GM21529 (cell line): ENCODE results near the gene CD248.
"Not testable (repeated sequence)": the region's sequence is repeated elsewhere in the genome, so short reads cannot be mapped to it uniquely, and the experiment has no call there.

Experiments
- ATAC-seq: cut with Tn5 transposase; IDR thresholded peaks from one replicate; pipeline ENCODE4 v1.9.1; 2021; ENCODE audit not compliant: unreplicated experiment

CD248 gene, protein sequence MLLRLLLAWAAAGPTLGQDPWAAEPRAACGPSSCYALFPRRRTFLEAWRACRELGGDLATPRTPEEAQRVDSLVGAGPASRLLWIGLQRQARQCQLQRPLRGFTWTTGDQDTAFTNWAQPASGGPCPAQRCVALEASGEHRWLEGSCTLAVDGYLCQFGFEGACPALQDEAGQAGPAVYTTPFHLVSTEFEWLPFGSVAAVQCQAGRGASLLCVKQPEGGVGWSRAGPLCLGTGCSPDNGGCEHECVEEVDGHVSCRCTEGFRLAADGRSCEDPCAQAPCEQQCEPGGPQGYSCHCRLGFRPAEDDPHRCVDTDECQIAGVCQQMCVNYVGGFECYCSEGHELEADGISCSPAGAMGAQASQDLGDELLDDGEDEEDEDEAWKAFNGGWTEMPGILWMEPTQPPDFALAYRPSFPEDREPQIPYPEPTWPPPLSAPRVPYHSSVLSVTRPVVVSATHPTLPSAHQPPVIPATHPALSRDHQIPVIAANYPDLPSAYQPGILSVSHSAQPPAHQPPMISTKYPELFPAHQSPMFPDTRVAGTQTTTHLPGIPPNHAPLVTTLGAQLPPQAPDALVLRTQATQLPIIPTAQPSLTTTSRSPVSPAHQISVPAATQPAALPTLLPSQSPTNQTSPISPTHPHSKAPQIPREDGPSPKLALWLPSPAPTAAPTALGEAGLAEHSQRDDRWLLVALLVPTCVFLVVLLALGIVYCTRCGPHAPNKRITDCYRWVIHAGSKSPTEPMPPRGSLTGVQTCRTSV

DNA sequence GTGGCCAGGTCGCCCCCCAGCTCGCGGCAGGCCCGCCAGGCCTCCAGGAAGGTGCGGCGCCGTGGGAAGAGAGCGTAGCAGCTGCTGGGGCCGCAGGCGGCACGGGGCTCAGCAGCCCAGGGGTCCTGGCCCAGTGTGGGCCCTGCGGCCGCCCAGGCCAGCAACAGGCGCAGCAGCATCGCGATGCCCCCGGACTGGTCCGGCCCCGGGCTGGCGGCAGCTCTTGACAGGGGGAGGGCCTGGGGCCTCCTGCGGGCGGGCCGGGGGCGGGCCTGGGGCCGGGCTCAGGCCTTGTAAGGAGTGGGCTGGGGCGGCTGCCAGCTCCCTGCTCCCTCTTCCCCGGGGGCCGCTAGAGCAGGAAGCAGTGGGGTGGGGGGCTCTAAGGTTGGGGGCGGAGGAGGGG is at the start of gene CD248:
TSS of gene CD248 (minus strand) at position 196 of the 403 bp plus-strand sequence. CDS start at position 179, 17 bp downstream.
- ATAC-seq: no peak

- no peak for ATAC-seq
These were observed 49.1 kb upstream of the CD248 start for GRCh38 chr11:66365711-66366619.

DNA sequence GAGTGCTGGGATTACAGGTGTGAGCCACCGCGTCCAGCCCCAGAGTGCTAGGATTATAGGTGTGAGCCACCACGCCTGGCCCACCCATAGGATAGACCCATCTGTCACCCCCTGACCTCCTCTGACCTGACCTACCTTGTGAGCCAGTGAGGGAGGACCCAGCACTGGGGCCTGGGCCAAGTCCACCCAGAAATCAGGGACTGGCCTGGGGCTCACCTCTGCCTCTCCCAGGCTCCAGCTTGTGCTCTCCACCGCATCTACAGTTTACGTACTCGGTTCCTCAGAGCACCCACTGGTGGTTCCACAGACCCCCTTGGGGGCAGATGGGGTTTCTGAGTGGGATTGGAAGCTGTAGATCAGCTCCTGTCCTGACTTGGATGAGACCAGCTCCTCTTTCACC is 48.3 kb upstream of the CD248 start:
- ATAC-seq: no peak

GRCh38 chr11:66363805-66364535 is 47.1 kb upstream of the CD248 start:
- ATAC-seq: no peak

- no peak for ATAC-seq
These were observed 46.4 kb upstream of the CD248 start for GRCh38 chr11:66363187-66363601.

DNA sequence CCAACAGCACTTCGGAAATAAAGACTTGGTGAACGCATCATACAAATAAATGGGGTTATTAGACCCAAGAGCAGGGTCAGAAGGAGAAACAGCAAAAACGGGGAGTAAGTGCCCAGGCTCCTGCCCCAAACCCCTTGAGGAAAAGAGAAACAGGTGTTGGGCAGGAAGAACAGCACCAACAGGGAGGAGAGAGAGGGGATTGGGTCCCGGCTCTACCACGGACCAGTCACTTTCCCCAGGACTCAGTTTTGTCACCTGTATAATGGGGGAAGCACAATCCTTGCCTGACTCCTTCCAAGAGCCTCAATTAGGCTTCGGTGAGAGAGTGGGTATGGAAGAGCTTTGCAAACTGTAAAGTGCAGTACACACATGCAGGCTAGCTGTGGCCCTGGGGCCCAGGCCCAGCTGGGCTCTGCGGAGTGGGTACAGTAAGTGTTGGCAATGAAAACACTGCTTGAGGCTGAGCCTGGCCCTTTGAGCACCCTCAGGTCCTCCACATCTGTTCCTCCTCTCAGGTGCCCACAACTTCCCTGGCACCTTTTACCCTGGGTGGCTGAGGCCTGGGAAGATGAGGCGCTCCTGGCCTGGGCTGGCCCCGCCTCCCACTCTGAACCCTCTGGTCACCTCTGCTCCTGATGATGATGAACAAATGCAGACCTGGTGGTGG is 45.8 kb upstream of the CD248 start:
- no peak for ATAC-seq

DNA sequence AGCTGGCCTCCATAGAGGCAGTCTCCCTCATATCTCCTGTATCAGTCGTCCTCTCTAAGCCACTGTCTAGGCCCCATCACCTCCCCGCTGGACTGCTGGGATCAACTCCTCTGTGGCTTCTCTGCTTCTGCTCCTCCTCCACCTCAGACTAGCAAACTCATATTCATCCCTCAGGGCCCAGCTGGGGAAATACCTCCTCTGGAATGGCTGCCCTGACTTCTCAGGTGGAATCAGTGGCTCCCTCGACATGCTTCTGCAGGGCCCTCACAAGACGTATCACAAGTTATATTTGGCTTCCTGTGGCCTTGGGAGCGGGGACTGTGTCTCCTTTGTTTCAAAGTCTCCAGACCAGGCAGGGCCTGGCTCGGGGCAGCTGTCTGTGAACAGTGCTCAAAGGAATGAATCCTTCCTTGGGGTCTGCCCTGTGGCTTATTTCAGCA is 44.7 kb upstream of the CD248 start:
- ATAC-seq: no peak

GRCh38 chr11:66360406-66361073 is 43.7 kb upstream of the CD248 start:
- ATAC-seq: no peak

- no peak for ATAC-seq
These were observed 42.8 kb upstream of the CD248 start for GRCh38 chr11:66359662-66360087.

DNA sequence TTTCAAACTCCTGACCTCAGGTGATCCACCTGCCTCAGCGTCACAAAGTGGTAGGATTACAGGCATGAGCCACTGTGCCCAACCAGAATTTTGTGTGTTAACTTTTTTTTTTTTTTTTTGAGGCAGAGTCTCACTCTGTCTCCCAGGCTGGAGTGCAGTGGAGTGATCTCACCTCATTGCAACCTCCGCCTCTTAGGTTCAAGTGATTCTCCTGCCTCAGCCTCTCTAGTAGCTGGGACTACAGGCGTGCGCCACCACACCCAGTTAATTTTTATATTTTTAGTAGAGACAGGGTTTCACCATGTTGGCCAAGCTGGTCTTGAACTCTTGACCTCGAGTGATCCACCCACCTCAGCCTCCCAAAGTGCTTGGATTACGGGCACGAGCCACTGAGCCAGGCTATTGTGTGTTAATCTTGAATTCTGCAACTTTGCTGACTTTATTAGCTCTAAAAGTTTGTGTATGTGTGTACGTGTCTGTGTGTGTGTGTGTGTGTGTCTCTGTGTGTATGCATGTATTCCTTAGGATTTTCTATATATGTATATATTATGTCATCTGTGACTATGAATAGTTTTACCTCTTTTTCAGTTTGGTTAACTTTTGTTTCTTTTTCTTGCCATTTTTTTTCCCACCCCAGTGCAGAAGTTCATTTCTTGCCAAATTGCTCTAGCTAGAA is 33.9 kb upstream of the CD248 start:
- not testable (repeated sequence) for ATAC-seq

- ATAC-seq: no peak
These were observed 32.2 kb upstream of the CD248 start for GRCh38 chr11:66349084-66349386.

DNA sequence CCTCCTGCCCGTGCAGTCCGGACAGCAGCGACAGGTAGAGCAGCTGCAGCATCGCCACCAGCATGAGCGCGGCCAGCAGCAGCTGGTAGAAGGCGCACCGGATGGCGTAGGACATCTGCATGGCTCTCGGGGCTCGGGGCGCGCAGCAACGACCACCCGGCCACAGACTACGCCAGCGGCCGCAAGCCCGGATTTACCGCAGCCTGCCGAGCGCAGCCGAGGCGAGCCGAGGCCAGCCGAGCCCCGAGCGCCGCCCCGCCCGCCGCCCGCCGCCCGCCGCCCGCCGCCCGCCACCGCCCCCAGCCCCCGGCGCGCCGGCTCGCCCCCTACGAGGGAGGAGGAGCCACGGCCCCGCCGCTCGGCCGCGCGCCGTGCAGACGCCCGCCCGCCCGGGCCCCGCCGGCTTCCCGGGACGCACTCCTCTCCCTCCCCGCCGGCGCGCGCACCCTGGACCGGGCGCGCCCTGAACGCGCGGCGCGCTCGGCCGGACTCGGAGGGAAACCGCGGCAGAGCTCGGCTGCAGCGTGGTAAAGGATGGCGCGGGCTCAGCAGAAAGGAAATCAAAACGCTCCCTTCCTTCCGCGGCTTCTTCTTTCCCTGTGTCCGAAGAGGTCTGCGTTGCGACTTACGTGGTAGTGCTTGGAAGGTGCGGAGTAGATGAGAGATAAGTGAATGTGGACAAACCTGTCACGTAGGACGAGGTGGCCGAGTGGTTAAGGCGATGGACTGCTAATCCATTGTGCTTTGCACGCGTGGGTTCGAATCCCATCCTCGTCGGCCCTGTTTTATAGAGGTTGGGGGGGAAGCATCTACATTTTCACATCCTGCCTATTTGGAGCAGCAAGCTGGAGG is 30.8 kb upstream of the CD248 start, which contains the start of gene B4GAT1:
TSS of gene B4GAT1 (minus strand) at position 205 of the 852 bp plus-strand sequence. CDS start at position 121, 84 bp downstream.
- peak; percentile 36 for ATAC-seq

DNA sequence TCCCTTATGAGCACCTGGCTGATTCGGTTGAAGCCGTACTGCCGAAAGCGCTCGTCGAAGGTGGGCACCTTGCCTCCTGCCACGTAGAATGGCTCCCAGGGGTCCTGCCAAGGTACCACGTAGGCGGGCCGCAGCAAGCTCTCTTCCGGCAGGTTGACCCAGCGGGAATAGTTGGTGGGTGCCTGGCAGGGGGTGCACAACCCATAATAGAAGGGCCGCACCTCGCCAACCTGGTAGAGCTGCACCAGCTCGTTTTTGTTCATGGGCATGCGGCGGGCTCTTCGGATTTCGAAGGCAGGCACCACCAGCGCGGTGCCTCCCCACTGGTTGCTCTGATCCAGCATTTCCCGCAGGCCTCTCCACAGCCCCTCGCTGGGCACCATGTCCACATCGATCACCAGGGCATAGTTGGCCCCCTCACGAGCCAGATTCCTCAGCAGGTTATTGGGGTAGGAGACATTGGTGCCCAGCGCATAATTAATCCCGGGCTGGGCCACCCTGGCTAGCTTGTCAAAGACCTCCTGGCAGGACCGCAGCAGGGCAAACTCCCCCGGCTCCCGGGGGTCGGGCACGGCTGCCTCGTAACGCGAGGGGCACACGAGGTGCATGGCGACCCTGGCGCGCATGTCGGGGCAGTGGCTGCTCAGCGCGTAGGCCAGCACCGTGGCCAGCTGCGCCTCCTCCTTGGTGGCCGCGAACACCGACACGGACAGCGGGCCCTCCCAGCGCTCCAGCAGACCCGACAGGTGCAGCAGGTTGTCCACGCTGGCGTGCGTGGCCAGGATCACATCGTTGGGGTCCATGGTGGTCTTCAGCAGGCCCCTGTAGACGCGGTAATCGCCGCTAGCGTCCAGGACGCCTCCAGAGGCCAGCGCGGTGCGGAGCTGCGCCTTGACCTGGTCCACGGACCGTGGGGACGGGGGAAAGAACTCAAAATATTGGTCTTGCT is 29.9 kb upstream of the CD248 start:
- no peak for ATAC-seq

DNA sequence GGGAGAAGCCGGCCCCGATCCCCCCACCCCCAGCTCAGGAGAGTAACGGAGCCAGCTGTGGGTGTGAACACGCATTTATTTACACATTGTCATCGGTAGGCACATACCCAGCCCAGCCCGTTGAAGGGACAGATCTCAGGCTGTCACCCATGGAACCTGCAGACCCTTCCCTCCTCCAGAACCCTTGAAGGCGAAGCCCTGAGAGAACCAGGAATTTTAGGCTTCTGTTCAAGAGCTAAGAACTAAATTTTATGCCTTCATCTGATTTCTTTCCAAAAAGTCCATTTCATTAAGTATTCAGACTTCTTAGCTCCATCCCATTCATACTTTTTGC is 28.4 kb upstream of the CD248 start:
- no peak for ATAC-seq

DNA sequence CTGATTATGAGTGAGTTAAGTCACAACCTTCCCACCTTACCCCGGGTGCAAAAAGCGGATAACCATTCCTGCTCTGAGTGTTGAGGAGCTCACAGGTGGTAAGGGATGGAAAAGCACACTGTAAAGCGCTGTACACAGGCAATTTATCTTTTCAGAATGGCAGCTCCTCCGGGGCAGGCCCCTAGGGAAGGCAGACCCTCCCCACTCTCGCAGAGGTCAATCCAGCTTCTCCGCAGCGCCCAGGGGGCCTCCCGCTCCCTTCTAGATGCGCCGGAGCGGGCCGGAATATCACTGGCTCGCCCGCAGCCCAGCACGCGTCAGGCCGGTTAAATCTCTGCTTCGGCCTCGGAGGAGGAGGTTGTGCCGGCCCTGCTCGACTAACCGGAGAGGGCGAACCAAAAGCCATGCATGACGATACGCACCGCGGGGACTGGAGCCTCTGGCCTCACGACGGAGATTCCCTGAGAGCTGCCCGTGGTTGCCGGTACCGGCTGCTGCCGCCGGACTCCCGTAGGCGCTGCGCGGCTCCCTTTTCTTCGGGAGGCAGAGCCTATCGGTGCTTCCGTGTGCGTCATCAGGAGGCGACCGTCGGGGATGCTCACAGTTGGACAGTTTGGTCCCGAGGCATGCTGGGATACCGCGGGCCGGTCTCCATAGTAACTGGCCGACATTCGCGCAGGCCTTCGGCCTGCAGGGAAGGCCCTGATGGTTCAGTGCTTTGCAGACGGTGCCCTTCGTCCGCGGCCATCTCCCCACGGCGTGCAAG is 27.9 kb upstream of the CD248 start, which contains the start of gene BRMS1:
TSS of gene BRMS1 (minus strand) at position 555 of the 766 bp plus-strand sequence. CDS start 2,870 bp downstream, outside the sequence.
- ATAC-seq: peak; percentile 59

DNA sequence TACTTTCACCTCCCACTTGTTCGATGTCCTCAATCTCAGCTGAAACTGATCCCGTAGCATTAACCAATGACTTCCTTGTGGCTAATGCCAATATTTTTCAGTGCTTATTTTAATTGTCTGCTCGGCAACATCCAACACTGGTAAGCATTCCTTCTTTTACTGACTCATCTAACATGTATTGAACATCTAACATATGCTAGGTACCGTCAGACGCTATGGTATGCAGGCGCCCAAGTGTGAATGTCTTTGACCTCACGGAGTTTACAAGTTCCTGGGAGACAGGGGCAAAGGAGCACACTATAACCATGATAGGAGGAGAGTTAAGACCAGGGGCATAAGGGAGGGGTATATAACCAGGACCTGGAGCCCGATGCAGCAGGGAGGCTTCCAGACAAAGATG is 26.3 kb upstream of the CD248 start:
- ATAC-seq: no peak
